Measurements from ENCODE around the gene ARHGEF19. TPM values are rescaled to one million over a fixed set of nuclear protein-coding genes. Genes with fewer than 3 reads are reported as not detected.
A peak's percentile ranks its signal among the peaks of the same experiment; 100 is the strongest.

Gene ARHGEF19
- total and polyA plus RNA-seq, 9 of the 15 experiments (the other 6 are each of a cell fraction or from before 2014, with no cell fraction given), result 0.73 to 21.0 (median 5.2) TPM

DNA sequence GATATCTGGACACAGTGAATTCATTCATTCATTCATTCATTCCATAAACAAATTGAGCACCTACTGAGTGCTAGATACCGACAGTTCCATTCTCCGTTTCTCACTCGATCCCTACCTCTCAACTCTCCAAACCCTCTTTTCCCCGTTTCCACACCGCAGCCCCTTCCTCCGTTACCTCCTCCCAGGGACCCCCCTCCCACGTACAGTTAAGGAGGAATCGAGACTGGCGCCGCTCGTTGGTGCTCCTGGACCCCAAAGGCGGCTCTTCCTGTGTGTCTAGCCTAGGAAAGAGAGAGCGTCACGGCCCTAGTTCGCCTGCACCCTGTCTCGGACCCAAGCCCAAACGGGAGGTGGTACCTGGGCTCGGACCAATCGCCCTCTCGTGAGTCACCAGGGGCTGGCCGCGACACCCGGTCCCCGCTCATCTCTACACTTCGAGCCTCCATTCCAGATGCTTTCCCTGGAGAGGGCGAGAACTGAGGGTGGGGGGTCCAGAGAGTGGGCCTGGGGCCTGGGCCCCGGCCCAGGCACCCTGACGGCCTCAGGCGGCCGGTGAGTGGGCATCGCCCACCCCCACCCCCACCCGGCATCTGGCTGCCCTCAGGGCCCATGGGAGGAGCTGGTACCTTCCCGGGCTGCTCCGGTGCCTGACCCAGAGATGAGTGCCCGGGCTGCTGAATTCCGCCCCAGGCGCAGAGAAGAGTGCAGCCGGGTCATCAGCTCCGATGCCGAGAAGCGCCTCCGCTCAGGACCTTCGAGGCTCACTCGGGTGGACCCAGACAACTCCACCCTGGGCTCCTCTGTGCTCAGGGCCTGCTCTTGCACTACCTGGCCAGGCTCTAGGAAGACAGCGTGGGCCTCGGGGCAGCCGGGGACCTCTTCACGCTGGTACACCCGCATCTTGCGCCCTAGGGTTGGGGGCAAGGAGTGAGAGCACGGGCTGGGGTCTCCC, 4.9 kb downstream of the ARHGEF19 start (continued):
- TF ChIP-seq PHF8 (IDR thresholded peaks at IDR 0.05; ENCODE audit: borderline replicate concordance, low read length) (no peak), TAL1 (IDR thresholded peaks at IDR 0.05) (no peak), POLR2G (IDR thresholded peaks at IDR 0.05; ENCODE audit: low read depth, low read length) (no peak), BRCA1 (IDR thresholded peaks at IDR 0.05) (no peak), BRCA1 (CRISPR knock-in tag; IDR thresholded peaks at IDR 0.05) (no peak), LARP7 (IDR thresholded peaks at IDR 0.05) (peak; percentile 66; the same call in 1 of the 2 replicates), TAF15 (IDR thresholded peaks at IDR 0.05; ENCODE audit: low read depth, low read length) (no peak), HDAC6 (IDR thresholded peaks at IDR 0.05; ENCODE audit: low read depth, low read length) (no peak), XRCC4 (IDR thresholded peaks at IDR 0.05; ENCODE audit: extremely low read depth, insufficient read depth, insufficient read length) (no peak), C11orf30 (IDR thresholded peaks at IDR 0.05; ENCODE audit: low read depth) (no peak), ZNF583 (CRISPR knock-in tag; IDR thresholded peaks at IDR 0.05) (no peak), EZH2 (IDR thresholded peaks at IDR 0.05; ENCODE audit: borderline replicate concordance, low read depth, low read length) (no peak), NR4A1 (CRISPR knock-in tag; IDR thresholded peaks at IDR 0.05) (no peak), NR4A1 (tag; IDR thresholded peaks at IDR 0.05) (0 out of 2 replicates have a peak, but pooled peaks have one; percentile 46), ZFX (CRISPR knock-in tag; IDR thresholded peaks at IDR 0.05) (peak; percentile 48; the same call in 1 of the 2 replicates), NFRKB (IDR thresholded peaks at IDR 0.05; ENCODE audit: low read depth) (peak; percentile 89), SMAD1 (IDR thresholded peaks at IDR 0.05; ENCODE audit: low read depth, low read length, partially characterized antibody) (peak; percentile 11), SP1 (CRISPR knock-in tag; IDR thresholded peaks at IDR 0.05) (no peak), ZNF274 (IDR thresholded peaks at IDR 0.05; ENCODE audit: borderline replicate concordance, low read depth, low read length) (no peak), ZNF146 (CRISPR knock-in tag; IDR thresholded peaks at IDR 0.05; ENCODE audit: unreplicated experiment) (no peak), NCOA2 (IDR thresholded peaks at IDR 0.05; ENCODE audit: partially characterized antibody in 2 of 2) (no peak), EP400 (IDR thresholded peaks at IDR 0.05) (no peak)
- TF ChIP-seq, protein P1, sequence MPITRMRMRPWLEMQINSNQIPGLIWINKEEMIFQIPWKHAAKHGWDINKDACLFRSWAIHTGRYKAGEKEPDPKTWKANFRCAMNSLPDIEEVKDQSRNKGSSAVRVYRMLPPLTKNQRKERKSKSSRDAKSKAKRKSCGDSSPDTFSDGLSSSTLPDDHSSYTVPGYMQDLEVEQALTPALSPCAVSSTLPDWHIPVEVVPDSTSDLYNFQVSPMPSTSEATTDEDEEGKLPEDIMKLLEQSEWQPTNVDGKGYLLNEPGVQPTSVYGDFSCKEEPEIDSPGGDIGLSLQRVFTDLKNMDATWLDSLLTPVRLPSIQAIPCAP (CRISPR knock-in tag; IDR thresholded peaks at IDR 0.05; ENCODE audit: borderline replicate concordance), result no peak
- TF ChIP-seq, protein P2, sequence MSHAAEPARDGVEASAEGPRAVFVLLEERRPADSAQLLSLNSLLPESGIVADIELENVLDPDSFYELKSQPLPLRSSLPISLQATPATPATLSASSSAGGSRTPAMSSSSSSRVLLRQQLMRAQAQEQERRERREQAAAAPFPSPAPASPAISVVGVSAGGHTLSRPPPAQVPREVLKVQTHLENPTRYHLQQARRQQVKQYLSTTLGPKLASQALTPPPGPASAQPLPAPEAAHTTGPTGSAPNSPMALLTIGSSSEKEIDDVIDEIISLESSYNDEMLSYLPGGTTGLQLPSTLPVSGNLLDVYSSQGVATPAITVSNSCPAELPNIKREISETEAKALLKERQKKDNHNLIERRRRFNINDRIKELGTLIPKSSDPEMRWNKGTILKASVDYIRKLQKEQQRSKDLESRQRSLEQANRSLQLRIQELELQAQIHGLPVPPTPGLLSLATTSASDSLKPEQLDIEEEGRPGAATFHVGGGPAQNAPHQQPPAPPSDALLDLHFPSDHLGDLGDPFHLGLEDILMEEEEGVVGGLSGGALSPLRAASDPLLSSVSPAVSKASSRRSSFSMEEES (CRISPR knock-in tag; IDR thresholded peaks at IDR 0.05), result no peak
- TF ChIP-seq, protein P3, sequence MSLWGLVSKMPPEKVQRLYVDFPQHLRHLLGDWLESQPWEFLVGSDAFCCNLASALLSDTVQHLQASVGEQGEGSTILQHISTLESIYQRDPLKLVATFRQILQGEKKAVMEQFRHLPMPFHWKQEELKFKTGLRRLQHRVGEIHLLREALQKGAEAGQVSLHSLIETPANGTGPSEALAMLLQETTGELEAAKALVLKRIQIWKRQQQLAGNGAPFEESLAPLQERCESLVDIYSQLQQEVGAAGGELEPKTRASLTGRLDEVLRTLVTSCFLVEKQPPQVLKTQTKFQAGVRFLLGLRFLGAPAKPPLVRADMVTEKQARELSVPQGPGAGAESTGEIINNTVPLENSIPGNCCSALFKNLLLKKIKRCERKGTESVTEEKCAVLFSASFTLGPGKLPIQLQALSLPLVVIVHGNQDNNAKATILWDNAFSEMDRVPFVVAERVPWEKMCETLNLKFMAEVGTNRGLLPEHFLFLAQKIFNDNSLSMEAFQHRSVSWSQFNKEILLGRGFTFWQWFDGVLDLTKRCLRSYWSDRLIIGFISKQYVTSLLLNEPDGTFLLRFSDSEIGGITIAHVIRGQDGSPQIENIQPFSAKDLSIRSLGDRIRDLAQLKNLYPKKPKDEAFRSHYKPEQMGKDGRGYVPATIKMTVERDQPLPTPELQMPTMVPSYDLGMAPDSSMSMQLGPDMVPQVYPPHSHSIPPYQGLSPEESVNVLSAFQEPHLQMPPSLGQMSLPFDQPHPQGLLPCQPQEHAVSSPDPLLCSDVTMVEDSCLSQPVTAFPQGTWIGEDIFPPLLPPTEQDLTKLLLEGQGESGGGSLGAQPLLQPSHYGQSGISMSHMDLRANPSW (CRISPR knock-in tag; IDR thresholded peaks at IDR 0.05), result no peak

Data from K562 (cell line).